HepG2 (cell line): ENCODE results near the gene RAB36. TPM values are rescaled to one million over a fixed set of nuclear protein-coding genes. Genes with fewer than 3 reads are reported as not detected.
A peak's percentile ranks its signal among the peaks of the same experiment; 100 is the strongest.

ENCODE experiments used
- ASH2L ChIP-seq: fragments of 300-600, 200-600 bp; sonication (generic); IDR thresholded peaks from 2 replicates; pipeline ENCODE4 v1.7.0; 2017; ENCODE audit warnings: low read depth, mild to moderate bottlenecking, moderate library complexity, mixed read lengths, low read length; ENCODE audit not compliant: insufficient read length
- CSRNP2 ChIP-seq: sonication (generic); formaldehyde crosslinking; conservative IDR thresholded peaks from 2 replicates; pipeline ENCODE4 v1.8.0; 2022; ENCODE audit warnings: low read depth, missing genetic modification reagents
- EED ChIP-seq: sonication (generic); formaldehyde crosslinking; IDR thresholded peaks from 2 replicates; pipeline ENCODE4 v1.5.0; 2020; ENCODE audit warnings: mild to moderate bottlenecking, missing genetic modification reagents
- FOSL1 ChIP-seq: sonication (generic); formaldehyde crosslinking; IDR thresholded peaks from 2 replicates; pipeline ENCODE4 v1.9.0; 2021; ENCODE audit warnings: missing genetic modification reagents, borderline replicate concordance
- HDAC2 ChIP-seq: sonication (generic); formaldehyde crosslinking; IDR thresholded peaks from 2 replicates; pipeline ENCODE4 v1.4.0; 2020; ENCODE audit warnings: missing genetic modification reagents
- HOMEZ ChIP-seq: IDR thresholded peaks from 2 replicates; pipeline ENCODE4 v1.6.1; 2016; ENCODE audit warnings: low read depth
- HOXD1 ChIP-seq: sonication (generic); formaldehyde crosslinking; IDR thresholded peaks from 2 replicates; pipeline ENCODE4 v1.5.0; 2020; ENCODE audit warnings: missing genetic modification reagents
- JDP2 ChIP-seq: sonication (generic); formaldehyde crosslinking; IDR thresholded peaks from 2 replicates; pipeline ENCODE4 v1.8.1; 2022; ENCODE audit warnings: missing genetic modification reagents, borderline replicate concordance
- KDM1A ChIP-seq: IDR thresholded peaks from 2 replicates; pipeline ENCODE4 v1.6.1; 2016; ENCODE audit warnings: missing compliant biosample characterization
- MBD4 ChIP-seq: IDR thresholded peaks from 2 replicates; pipeline ENCODE4 v1.6.1; 2012; ENCODE audit warnings: low read length, inconsistent platforms, borderline replicate concordance
- MEIS2 ChIP-seq: sonication (generic); formaldehyde crosslinking; IDR thresholded peaks from 2 replicates; pipeline ENCODE4 v1.9.0; 2021; ENCODE audit warnings: mild to moderate bottlenecking, missing genetic modification reagents
- MZF1 ChIP-seq: sonication (generic); formaldehyde crosslinking; IDR thresholded peaks from 2 replicates; pipeline ENCODE4 v1.8.1; 2023; ENCODE audit warnings: mild to moderate bottlenecking, missing genetic modification reagents, borderline replicate concordance
- NCOR1 ChIP-seq: fragments of 200-600 bp; sonication (generic); IDR thresholded peaks from 2 replicates; pipeline ENCODE4 v1.7.0; 2017; ENCODE audit warnings: antibody characterized with exemption, low read length, borderline replicate concordance
- NFE2 ChIP-seq: sonication (generic); formaldehyde crosslinking; IDR thresholded peaks from 2 replicates; pipeline ENCODE4 v1.4.0; 2020; ENCODE audit warnings: missing genetic modification reagents
- NFRKB ChIP-seq: fragments of 450-650 bp; IDR thresholded peaks from 2 replicates; pipeline ENCODE4 v1.6.1; 2017
- RFX3 ChIP-seq: IDR thresholded peaks from 2 replicates; pipeline ENCODE4 v1.6.1; 2016; ENCODE audit warnings: missing biosample characterization, missing genetic modification reagents
- RFXAP ChIP-seq: sonication (generic); formaldehyde crosslinking; IDR thresholded peaks from 2 replicates; pipeline ENCODE4 v1.4.0; 2020; ENCODE audit warnings: missing genetic modification reagents, borderline replicate concordance
- ZFP62 ChIP-seq: sonication (generic); formaldehyde crosslinking; IDR thresholded peaks from 2 replicates; pipeline ENCODE4 v1.4.0; 2020; ENCODE audit warnings: missing genetic modification reagents
- ZNF572 ChIP-seq: sonication (generic); formaldehyde crosslinking; IDR thresholded peaks from 2 replicates; pipeline ENCODE4 v1.5.1; 2020; ENCODE audit warnings: mild to moderate bottlenecking, missing genetic modification reagents
- ZNF747 ChIP-seq: sonication (generic); formaldehyde crosslinking; IDR thresholded peaks from 2 replicates; pipeline ENCODE4 v1.8.1; 2023; ENCODE audit warnings: missing genetic modification reagents, mild to moderate bottlenecking, borderline replicate concordance
- ZNF850 ChIP-seq: sonication (generic); formaldehyde crosslinking; conservative IDR thresholded peaks from 2 replicates; pipeline ENCODE4 v1.9.0; 2021; ENCODE audit warnings: mild to moderate bottlenecking, missing genetic modification reagents
- polyA plus RNA-seq, 8 experiments: library from polyadenylated mRNA; depleted of rRNA in 3 of 8; stranded (reverse) in 7 of 8; unstranded in 1 of 8; fragments of >200 nt; fragmentation: Illumina TruSeq in 4 of 8; extraction: Trizol in 4 of 8; gene quantifications; 2 replicates each; pipeline versions ENCODE4 v1.2.1 to v1.2.3, GENCODE V29; 2011 to 2016; ENCODE audit warnings: low read depth in 4 of 8, missing spikeins in 1 of 8, mixed read lengths in 1 of 8; ENCODE audit not compliant: insufficient read depth in 1 of 8
- total RNA-seq, 5 experiments: library from RNA; depleted of rRNA; stranded (reverse); fragments of >200 nt; fragmentation: Illumina TruSeq; extraction: Trizol; gene quantifications; 2 replicates each; pipeline ENCODE4 v1.2.3, GENCODE V29; 2016; ENCODE audit warnings: low read depth in 1 of 5
- TF ChIP-seq, protein P1 (sequence below): sonication (generic); formaldehyde crosslinking; conservative IDR thresholded peaks from 2 replicates; pipeline ENCODE4 v1.8.0; 2022; ENCODE audit warnings: missing genetic modification reagents
- TF ChIP-seq, protein P2 (sequence below): sonication (generic); formaldehyde crosslinking; IDR thresholded peaks from 2 replicates; pipeline ENCODE4 v1.5.0; 2020; ENCODE audit warnings: missing genetic modification reagents

RAB36 gene
- total and polyA plus RNA-seq, 2 of the 13 experiments (the other 11 are each of a cell fraction or from before 2014, with no cell fraction given), result 0.24 to 0.86 TPM

DNA sequence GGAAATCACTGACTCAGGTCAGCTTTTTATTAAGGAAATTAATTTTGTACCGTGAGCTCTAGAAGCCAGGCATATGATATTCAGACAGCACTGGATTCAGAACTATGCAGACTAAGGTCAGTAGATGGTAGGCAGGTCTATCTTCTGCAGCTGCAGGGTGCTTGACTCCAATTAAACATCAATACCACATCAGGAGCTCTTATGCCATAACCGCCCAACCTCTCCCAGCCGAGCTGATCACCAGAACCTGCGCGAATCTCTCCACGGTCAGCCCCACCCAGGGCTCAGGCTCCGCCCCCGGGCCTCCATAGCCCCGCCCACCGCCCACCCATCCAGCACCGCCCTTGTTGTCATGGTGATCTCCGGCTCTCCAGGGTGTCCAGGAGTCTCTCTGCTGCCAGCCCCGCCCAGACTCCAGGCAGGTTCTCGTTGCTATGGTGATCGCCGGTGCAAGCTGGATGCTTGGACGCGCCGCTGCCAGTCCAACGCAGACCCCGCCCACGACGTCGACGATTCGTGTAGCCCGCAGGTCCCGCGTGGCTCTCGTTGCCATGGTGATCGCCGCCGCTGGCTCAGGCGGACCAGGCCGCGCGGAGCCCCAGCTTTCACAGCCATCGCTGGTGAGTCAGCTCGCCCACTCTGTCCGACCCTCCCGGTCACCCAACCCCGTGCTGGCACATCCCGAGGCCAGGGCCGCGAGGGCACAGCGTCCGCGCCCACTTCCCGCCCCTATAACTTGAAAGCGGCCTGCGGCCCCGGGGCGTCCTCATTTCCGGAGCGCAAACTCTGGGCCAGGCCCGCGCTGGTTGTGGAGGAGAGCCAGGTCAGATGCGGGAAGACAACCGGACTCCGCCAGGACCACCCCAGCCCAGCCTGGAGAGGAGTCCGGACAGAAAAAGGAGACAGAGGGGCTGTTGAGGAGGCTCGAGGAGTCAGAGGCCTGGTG lies at the start of gene RAB36 (continued):
- TF ChIP-seq KDM1A (CRISPR knock-in tag) (0 out of 2 replicates have a peak, but pooled peaks have one; percentile 22), RFXAP (CRISPR knock-in tag) (no peak), EED (no peak), RFX3 (peak; percentile 90), ZNF572 (CRISPR knock-in tag) (0 out of 2 replicates have a peak, but pooled peaks have one; percentile 50), ZFP62 (CRISPR knock-in tag) (no peak), MBD4 (no peak), JDP2 (no peak), ASH2L (peak; percentile 30), MEIS2 (0 out of 2 replicates have a peak, but pooled peaks have one; percentile 4), FOSL1 (peak; percentile 30; the same call in 1 of the 2 replicates), CSRNP2 (no peak), HOMEZ (no peak), ZNF747 (CRISPR knock-in tag) (no peak), ZNF850 (CRISPR knock-in tag) (no peak), HDAC2 (peak; percentile 23; the same call in 1 of the 2 replicates), NFE2 (CRISPR knock-in tag) (no peak), NFRKB (no peak), MZF1 (CRISPR knock-in tag) (no peak), HOXD1 (peak; percentile 27; the same call in 1 of the 2 replicates), NCOR1 (no peak)
- TF ChIP-seq, protein P1, sequence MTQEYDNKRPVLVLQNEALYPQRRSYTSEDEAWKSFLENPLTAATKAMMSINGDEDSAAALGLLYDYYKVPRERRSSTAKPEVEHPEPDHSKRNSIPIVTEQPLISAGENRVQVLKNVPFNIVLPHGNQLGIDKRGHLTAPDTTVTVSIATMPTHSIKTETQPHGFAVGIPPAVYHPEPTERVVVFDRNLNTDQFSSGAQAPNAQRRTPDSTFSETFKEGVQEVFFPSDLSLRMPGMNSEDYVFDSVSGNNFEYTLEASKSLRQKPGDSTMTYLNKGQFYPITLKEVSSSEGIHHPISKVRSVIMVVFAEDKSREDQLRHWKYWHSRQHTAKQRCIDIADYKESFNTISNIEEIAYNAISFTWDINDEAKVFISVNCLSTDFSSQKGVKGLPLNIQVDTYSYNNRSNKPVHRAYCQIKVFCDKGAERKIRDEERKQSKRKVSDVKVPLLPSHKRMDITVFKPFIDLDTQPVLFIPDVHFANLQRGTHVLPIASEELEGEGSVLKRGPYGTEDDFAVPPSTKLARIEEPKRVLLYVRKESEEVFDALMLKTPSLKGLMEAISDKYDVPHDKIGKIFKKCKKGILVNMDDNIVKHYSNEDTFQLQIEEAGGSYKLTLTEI (CRISPR knock-in tag), result no peak
- TF ChIP-seq, protein P2, sequence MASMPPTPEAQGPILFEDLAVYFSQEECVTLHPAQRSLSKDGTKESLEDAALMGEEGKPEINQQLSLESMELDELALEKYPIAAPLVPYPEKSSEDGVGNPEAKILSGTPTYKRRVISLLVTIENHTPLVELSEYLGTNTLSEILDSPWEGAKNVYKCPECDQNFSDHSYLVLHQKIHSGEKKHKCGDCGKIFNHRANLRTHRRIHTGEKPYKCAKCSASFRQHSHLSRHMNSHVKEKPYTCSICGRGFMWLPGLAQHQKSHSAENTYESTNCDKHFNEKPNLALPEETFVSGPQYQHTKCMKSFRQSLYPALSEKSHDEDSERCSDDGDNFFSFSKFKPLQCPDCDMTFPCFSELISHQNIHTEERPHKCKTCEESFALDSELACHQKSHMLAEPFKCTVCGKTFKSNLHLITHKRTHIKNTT, result no peak
